DMS114 treated with DMSO at 0.1 percent for 48 hours (cell line): ENCODE results near the gene LRMDA.

ENCODE experiments used
- DNase-seq: peaks from one replicate; lab custom pipeline; 2025; ENCODE audit not compliant: unreplicated experiment; lab: John Stamatoyannopoulos, UW

The LRMDA gene

DNA sequence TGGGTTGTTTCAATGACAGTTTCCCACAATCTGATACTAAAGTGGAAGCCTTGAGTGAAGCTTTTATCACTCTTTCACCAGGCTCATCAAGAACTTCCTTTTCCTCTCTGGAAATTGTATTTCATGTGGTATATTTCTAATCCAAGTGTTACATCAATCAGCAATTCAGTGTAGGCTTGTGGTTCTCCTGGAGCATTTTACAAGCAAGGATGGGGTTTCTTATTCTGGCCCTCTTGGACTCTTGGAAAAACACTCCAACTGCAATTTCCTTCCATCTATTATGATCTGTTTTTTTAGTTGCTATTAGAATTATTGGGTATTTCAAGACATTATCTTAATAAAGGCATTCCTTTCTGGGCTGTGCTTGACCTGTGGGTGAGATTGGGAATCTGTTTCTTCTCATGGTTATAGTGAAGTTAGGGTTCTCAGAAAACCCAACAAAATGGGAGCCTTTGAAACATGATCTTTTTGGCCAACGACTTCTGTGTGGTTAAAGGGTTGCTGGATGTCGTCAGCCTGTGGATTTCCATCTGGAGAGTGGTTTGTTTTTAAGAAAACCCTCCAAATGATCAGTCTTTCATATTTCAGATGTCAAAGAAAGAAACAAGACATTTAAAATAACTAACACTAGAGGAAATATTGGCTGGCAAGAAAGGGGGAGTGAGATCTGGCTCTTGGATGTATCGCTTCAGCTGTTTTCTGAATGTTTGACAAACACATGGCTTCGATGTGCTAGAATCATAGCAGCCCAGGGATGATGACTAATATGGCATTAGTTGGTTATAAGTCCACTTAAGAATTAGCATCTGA is 540.2 kb downstream of the LRMDA start:
- DNase-seq: no peak

GRCh38 chr10:75972491-75973276 is 541.3 kb downstream of the LRMDA start:
- DNase-seq: no peak

GRCh38 chr10:75974080-75974479 is 542.7 kb downstream of the LRMDA start:
- no peak for DNase-seq

GRCh38 chr10:75976681-75977080 is 545.3 kb downstream of the LRMDA start:
- no peak for DNase-seq

GRCh38 chr10:75977139-75977538 is 545.7 kb downstream of the LRMDA start:
- DNase-seq: no peak

GRCh38 chr10:75978213-75978612 is 546.8 kb downstream of the LRMDA start:
- DNase-seq: no peak

DNA sequence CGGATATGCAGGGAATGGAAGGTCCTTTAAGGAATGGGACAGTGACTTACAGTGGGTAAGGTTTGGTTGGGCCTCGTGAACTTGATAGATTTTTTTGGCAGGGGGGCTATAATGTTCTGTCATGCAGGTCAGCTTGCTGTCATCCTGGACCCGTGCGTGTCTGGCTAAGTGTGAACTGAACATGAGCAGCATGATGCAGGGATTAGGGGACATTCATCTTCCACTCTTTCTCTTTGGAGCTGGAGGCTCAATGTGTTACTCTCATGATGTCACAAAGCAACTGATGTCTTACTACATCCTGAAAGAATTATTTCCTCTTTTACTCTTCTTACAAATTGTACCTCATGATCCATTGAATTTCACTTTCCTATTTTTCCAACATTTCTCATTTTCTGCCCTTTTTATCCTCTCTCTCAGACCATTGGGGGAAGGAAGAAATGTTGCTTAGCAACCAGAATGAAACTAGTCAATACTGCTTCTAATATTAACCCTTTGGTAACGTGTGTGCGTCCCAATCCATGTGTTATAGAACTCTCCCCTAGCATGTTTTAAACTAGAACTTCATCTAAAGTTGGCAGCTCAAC is 549.1 kb downstream of the LRMDA start:
- no peak for DNase-seq

DNA sequence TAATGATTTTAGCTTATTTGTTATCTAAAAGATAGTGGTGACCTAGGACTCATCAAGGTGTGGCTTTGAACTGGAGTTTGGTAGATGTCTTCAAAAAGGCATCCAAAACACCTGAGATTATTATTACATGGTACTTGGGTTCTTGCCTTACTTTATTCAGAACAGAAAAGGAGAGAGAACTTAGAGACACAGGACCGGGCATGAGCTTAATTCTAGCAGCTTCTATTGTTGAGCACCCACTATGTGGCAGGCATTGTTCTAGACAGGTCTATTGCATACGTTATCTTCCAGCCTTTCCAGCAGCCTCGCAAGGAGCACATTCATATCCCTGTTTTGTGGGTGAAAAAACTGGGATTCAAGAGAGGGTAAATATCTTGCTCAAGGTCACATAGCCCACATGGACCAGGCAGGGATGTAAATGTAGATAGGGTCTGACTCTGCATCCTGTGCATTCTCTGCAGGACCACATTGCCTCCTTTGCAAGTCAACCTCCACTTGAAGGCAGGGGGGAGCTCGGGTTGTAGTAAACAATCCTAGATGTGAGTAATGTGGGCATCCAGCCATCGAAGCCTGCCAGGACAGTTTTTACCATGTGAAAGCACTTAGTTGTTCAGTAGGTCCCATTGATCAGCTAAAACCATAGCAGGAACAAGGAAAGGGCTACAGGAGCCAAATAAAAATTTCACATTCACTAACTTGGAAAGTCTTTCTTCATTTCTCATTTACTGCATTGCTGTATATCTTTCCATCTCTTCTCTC is 551.4 kb downstream of the LRMDA start:
- DNase-seq: no peak

GRCh38 chr10:75984067-75984466 is 552.6 kb downstream of the LRMDA start:
- DNase-seq: no peak

DNA sequence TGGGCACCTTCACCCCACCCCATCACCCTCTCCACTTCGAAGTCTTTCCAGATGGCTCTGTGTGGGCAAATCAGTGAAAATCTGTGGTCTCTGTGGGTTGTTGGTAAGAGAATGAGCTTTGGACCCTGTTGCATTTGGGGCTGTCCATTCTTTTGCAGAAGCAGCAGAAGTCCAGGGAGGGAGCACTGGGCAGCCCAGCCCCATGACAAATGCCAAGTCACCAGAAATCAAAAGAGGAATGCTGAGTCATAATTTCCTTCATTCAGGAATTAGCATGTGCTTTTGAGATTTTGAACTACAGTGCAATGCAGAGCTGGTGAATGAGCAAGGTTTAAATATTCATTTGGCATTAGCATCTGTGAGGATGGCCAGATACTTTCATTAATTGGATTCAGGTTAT is 556.2 kb downstream of the LRMDA start:
- no peak for DNase-seq

DNA sequence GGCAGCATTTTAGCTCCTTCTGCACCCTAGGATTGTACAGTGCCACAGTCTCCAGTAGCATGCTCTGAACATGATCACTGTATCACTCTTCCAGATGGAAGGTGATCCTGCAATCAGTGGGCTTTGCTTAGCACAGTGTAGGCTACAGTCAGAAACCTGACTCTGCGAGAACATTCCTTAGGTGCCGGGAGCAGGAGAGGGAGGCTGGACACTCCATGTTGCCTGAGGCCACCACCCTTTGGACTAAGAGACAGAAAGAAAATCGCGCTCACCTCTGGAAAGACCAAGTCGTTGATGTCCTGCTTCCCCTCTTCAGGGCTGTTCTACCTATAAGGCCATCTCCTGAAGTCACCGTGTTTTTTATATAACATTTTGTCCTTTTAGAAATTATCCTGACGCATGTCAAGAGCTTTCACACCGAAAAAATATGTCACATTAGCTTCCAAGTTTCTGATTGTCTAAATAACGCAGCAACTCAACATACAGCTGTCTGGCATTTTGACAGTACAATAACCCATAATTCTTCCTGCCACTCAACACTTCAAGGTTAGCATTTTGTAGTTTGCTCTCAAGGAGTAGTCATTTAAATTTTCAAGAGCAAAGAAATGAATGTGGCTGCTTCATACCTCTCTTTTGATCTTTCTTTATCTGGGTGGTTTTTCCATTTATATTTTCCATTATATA is 563.1 kb downstream of the LRMDA start:
- no peak for DNase-seq

DNA sequence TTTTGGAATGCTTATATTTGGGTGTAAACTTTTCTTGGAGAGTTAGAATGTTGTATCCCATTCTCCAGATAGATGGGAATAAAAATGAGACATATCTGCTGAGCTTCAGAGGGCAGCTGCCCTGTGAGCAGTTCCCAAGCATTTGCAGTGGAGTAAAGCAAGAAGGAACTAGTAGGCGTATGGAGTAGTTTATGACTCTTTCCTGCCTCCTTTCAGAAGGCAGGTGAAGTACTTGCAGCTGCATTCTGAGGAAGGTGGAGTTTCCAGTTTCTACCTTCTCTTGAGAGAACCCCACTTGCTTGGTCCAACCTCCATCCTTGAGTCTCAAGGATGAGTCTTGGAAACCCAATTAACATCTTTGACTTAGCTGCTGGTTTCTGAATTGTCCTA is 563.6 kb downstream of the LRMDA start:
- DNase-seq: no peak

- no peak for DNase-seq
These were observed 564.3 kb downstream of the LRMDA start for GRCh38 chr10:75995720-75996119.

GRCh38 chr10:75999001-75999400 is 567.6 kb downstream of the LRMDA start:
- DNase-seq: no peak

GRCh38 chr10:75999515-76000209 is 568.2 kb downstream of the LRMDA start:
- no peak for DNase-seq

DNA sequence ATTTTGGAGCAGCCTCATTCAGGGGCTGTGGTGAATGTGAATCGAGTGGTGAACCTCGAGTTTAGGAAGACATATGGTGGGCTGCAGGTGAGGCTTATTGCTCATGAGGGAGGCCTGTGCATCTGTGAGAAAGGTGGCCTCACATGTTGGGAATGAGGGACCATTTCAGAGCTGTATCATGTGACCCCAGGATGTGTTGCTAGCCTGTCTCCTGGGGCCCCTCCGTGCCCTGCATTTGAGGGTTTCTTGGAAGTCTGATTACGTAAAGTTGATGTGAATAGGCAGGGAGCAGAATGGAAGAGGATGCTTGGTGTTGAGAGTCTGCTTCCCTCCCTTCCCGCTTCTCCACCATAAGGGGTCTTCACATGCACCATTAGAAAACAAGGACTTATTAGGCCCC is 569.1 kb downstream of the LRMDA start:
- no peak for DNase-seq

- no peak for DNase-seq
These were observed 569.6 kb downstream of the LRMDA start for GRCh38 chr10:76001019-76001418.

DNA sequence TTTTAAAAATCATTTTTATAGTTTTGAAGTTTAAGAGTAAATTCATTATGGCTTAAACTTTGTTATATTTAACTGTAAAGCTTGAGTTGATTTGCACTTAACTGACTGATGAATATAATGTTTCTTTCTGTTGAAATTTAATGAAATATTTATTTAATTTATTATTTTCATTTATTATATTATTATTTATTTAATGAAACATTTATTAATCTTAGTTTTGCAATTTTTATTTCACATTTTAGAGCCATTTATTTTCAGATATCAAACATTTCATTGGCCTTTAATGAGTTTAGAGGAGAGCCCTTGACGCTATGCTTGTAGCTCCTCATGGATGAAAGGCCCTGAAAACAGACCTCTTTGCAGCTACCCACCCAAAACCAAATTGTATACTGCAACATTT is 570.0 kb downstream of the LRMDA start:
- DNase-seq: no peak

DNA sequence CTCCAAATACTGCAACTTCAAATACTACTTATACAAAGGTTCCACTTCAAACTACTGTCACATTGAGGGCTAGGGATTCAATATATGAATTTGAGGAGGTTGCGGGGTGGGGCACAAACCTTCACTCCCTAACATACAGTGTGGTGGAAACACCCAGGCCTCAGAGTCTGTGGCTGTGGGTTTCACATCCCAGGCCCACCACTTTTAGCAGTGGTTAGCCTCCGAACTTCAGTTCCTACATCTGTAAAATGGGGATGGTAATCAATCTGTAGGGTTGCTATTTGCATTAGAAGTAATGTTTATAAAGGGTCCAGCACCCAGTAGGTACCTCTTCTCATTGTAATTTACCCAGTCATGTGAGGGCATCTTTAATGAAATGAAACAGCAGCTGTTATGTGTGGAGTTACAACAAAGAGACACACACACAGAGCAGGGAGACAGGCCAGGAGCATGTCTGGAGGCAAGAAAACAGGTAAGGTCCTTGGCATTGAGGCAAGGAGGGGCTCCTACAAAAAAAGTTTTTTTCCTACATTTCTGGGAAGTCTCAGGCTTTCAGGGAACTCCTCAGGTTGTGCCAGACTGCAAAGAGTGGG is 570.9 kb downstream of the LRMDA start:
- no peak for DNase-seq

DNA sequence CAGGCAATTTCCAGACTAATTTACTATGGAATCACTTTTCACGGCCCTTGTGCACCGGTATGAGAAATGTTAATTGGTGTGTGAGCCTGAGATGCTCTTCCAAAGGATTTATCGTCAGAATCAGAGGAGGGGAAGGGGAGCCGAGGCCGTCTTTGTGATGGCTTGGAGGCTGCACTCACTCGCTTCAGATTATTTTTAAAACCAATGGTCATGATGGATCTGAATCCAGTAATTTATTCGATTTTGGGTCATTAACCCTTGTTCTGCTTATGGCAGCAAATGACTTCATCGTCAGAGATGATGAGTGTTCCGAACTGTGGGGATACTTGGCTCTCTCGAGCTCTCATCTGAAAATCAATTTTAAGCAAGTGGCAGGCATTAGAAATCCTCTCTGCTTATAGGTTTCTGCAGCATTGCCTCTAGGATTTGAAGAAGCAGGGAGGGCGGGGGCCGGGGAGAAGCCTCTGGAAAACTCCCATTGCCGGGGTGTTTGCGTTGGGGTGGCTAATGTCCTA is 576.3 kb downstream of the LRMDA start:
- DNase-seq: no peak
